ENCODE data around the gene C1orf122.
A peak's percentile ranks its signal among the peaks of the same experiment; 100 is the strongest.

Gene C1orf122

GRCh38 chr1:37802439-37802838, 5.2 kb upstream of the C1orf122 start:
- no peak for TF ChIP-seq CTCF (conservative IDR thresholded peaks at IDR 0.05; ENCODE audit: control insufficient read depth, insufficient read depth, low read depth, low read length)
- H3K4me3 ChIP-seq (ENCODE audit: control insufficient read depth, low read depth, low read length) = no peak overlapping the region
- no peak for DNase-seq (ENCODE audit: low read depth)

GRCh38 chr1:37807220-37807554, 403 bp upstream of the C1orf122 start:
- TF ChIP-seq CTCF (conservative IDR thresholded peaks at IDR 0.05; ENCODE audit: control insufficient read depth, insufficient read depth, low read depth, low read length) = no peak
- H3K4me3 ChIP-seq (ENCODE audit: control insufficient read depth, low read depth, low read length) = peak overlapping the region; percentile 90
- DNase-seq (ENCODE audit: low read depth) = no peak

- DNase-seq (ENCODE audit: low read depth) = peak; percentile 69
- no peak for TF ChIP-seq CTCF (conservative IDR thresholded peaks at IDR 0.05; ENCODE audit: control insufficient read depth, insufficient read depth, low read depth, low read length)
- H3K4me3 ChIP-seq (ENCODE audit: control insufficient read depth, low read depth, low read length) = peak overlapping the region; percentile 90
Observed at GRCh38 chr1:37808369-37809319, 1.1 kb downstream of the C1orf122 start.

- peak; percentile 77 for DNase-seq (ENCODE audit: low read depth)
- TF ChIP-seq CTCF (conservative IDR thresholded peaks at IDR 0.05; ENCODE audit: control insufficient read depth, insufficient read depth, low read depth, low read length) = no peak
Observed at GRCh38 chr1:37809942-37810341, 2.4 kb downstream of the C1orf122 start.

GRCh38 chr1:37811027-37811655, 3.6 kb downstream of the C1orf122 start:
- DNase-seq (ENCODE audit: low read depth) = peak; percentile 83
- TF ChIP-seq CTCF (conservative IDR thresholded peaks at IDR 0.05; ENCODE audit: control insufficient read depth, insufficient read depth, low read depth, low read length) = peak; percentile 95
- H3K4me3 ChIP-seq (ENCODE audit: control insufficient read depth, low read depth, low read length) = no peak overlapping the region

More at GRCh38 chr1:37809942-37810341, 2.4 kb downstream of the C1orf122 start:
- H3K4me3 ChIP-seq (ENCODE audit: control insufficient read depth, low read depth, low read length) = no peak overlapping the region

- DNase-seq (ENCODE audit: low read depth) = no peak
- H3K4me3 ChIP-seq (ENCODE audit: control insufficient read depth, low read depth, low read length) = no peak overlapping the region
- no peak for TF ChIP-seq CTCF (conservative IDR thresholded peaks at IDR 0.05; ENCODE audit: control insufficient read depth, insufficient read depth, low read depth, low read length)
Observed at GRCh38 chr1:37813529-37814145, 6.0 kb downstream of the C1orf122 start.
